Measurements from ENCODE around the gene SASH1. TPM values are rescaled to one million over a fixed set of nuclear protein-coding genes. Genes with fewer than 3 reads are reported as not detected.
A peak's percentile ranks its signal among the peaks of the same experiment; 100 is the strongest.

Gene SASH1
- total RNA-seq, 1 donor from 2014 or later = 15.5 TPM

GRCh38 chr6:148432462-148433195 is 90.0 kb downstream of the SASH1 start:
- H3K27me3 ChIP-seq (ENCODE audit: insufficient read depth, low read length) = no peaks in the 10 kb centered on the region
- H3K27ac Mint-ChIP-seq (ENCODE audit: unreplicated experiment) = no peak overlapping the region
- H2AFZ ChIP-seq (ENCODE audit: low read depth, low read length) = no peak overlapping the region
- H3K4me3 Mint-ChIP-seq (ENCODE audit: unreplicated experiment) = no peak overlapping the region
- peak overlapping the region; percentile 18 for H3K4me2 ChIP-seq (ENCODE audit: low read length)
- no peak overlapping the region for H3K27ac ChIP-seq (ENCODE audit: low read depth, low read length)
- peaks cover 2% of the 10 kb centered on the region for H3K4me1 Mint-ChIP-seq (ENCODE audit: low read depth, unreplicated experiment)
- H3K4me3 ChIP-seq (ENCODE audit: insufficient read depth, low read depth, low read length) = no peak overlapping the region
- no peaks in the 10 kb centered on the region for H3K79me2 ChIP-seq (ENCODE audit: insufficient read depth, low read length)
- H4K20me1 ChIP-seq (ENCODE audit: insufficient read depth, low read length) = no peaks in the 10 kb centered on the region
- H3K9me3 ChIP-seq (ENCODE audit: insufficient read depth, low read depth, low read length) = no peaks in the 10 kb centered on the region
- H3K9ac ChIP-seq (ENCODE audit: low read length) = no peak overlapping the region
- no peaks in the 10 kb centered on the region for H3K36me3 ChIP-seq (ENCODE audit: insufficient read depth, low read length)
- H3K27me3 Mint-ChIP-seq (ENCODE audit: low read depth, unreplicated experiment) = no peaks in the 10 kb centered on the region
- H3K36me3 Mint-ChIP-seq (ENCODE audit: low read depth, unreplicated experiment) = peaks cover 3% of the 10 kb centered on the region
- H3K9me3 Mint-ChIP-seq (ENCODE audit: unreplicated experiment) = no peaks in the 10 kb centered on the region
- TF ChIP-seq EZH2 (IDR thresholded peaks at IDR 0.05; ENCODE audit: insufficient read depth, low read length) (no peak), CTCF (IDR thresholded peaks at IDR 0.05; ENCODE audit: insufficient read depth, low read depth, low read length) (no peak)
- H3K4me1 ChIP-seq (ENCODE audit: insufficient read depth, low read length) = no peaks in the 10 kb centered on the region
- DNase-seq (ENCODE audit: low read depth) (peak; percentile 33), FAIRE-seq (no peak)

- H3K4me2 ChIP-seq (ENCODE audit: low read length) = no peak overlapping the region
- H3K36me3 Mint-ChIP-seq (ENCODE audit: low read depth, unreplicated experiment) = peaks cover 3% of the 10 kb centered on the region
- no peaks in the 10 kb centered on the region for H3K27me3 Mint-ChIP-seq (ENCODE audit: low read depth, unreplicated experiment)
- H3K4me1 Mint-ChIP-seq (ENCODE audit: low read depth, unreplicated experiment) = peaks cover 4% of the 10 kb centered on the region
- DNase-seq (ENCODE audit: low read depth) (peak; percentile 71), FAIRE-seq (no peak)
- H4K20me1 ChIP-seq (ENCODE audit: insufficient read depth, low read length) = no peaks in the 10 kb centered on the region
- H3K4me1 ChIP-seq (ENCODE audit: insufficient read depth, low read length) = no peaks in the 10 kb centered on the region
- H3K4me3 Mint-ChIP-seq (ENCODE audit: unreplicated experiment) = no peak overlapping the region
- H3K9me3 Mint-ChIP-seq (ENCODE audit: unreplicated experiment) = no peaks in the 10 kb centered on the region
- TF ChIP-seq CTCF (IDR thresholded peaks at IDR 0.05; ENCODE audit: insufficient read depth, low read depth, low read length) (no peak), EZH2 (IDR thresholded peaks at IDR 0.05; ENCODE audit: insufficient read depth, low read length) (no peak)
- no peaks in the 10 kb centered on the region for H3K9me3 ChIP-seq (ENCODE audit: insufficient read depth, low read depth, low read length)
- H3K9ac ChIP-seq (ENCODE audit: low read length) = no peak overlapping the region
- no peak overlapping the region for H3K4me3 ChIP-seq (ENCODE audit: insufficient read depth, low read depth, low read length)
- H3K36me3 ChIP-seq (ENCODE audit: insufficient read depth, low read length) = no peaks in the 10 kb centered on the region
- no peak overlapping the region for H2AFZ ChIP-seq (ENCODE audit: low read depth, low read length)
- no peaks in the 10 kb centered on the region for H3K27me3 ChIP-seq (ENCODE audit: insufficient read depth, low read length)
- no peak overlapping the region for H3K27ac ChIP-seq (ENCODE audit: low read depth, low read length)
- H3K79me2 ChIP-seq (ENCODE audit: insufficient read depth, low read length) = no peaks in the 10 kb centered on the region
- H3K27ac Mint-ChIP-seq (ENCODE audit: unreplicated experiment) = no peak overlapping the region
Observed at GRCh38 chr6:148435386-148435785, 92.7 kb downstream of the SASH1 start.

- Histone ChIP-seq H3K9ac (ENCODE audit: low read length) (no peak overlapping the region), H3K27ac (ENCODE audit: low read depth, low read length) (no peak overlapping the region), H3K79me2 (ENCODE audit: insufficient read depth, low read length) (no peaks in the 10 kb centered on the region), H3K4me2 (ENCODE audit: low read length) (no peak overlapping the region), H3K27me3 (ENCODE audit: insufficient read depth, low read length) (no peaks in the 10 kb centered on the region), H3K4me3 (ENCODE audit: insufficient read depth, low read depth, low read length) (no peak overlapping the region), H2AFZ (ENCODE audit: low read depth, low read length) (no peak overlapping the region), H3K9me3 (ENCODE audit: insufficient read depth, low read depth, low read length) (no peaks in the 10 kb centered on the region), H3K4me1 (ENCODE audit: insufficient read depth, low read length) (peaks cover 7% of the 10 kb centered on the region), H3K36me3 (ENCODE audit: insufficient read depth, low read length) (no peaks in the 10 kb centered on the region), H4K20me1 (ENCODE audit: insufficient read depth, low read length) (no peaks in the 10 kb centered on the region)
- no peak overlapping the region for H3K27ac Mint-ChIP-seq (ENCODE audit: unreplicated experiment)
- FAIRE-seq = no peak
- no peak for DNase-seq (ENCODE audit: low read depth)
- no peaks in the 10 kb centered on the region for H3K36me3 Mint-ChIP-seq (ENCODE audit: low read depth, unreplicated experiment)
- H3K4me1 Mint-ChIP-seq (ENCODE audit: low read depth, unreplicated experiment) = peaks cover 12% of the 10 kb centered on the region
- no peak for TF ChIP-seq CTCF (IDR thresholded peaks at IDR 0.05; ENCODE audit: insufficient read depth, low read depth, low read length)
- TF ChIP-seq EZH2 (IDR thresholded peaks at IDR 0.05; ENCODE audit: insufficient read depth, low read length) = no peak
- H3K9me3 Mint-ChIP-seq (ENCODE audit: unreplicated experiment) = no peaks in the 10 kb centered on the region
- no peak overlapping the region for H3K4me3 Mint-ChIP-seq (ENCODE audit: unreplicated experiment)
- H3K27me3 Mint-ChIP-seq (ENCODE audit: low read depth, unreplicated experiment) = no peaks in the 10 kb centered on the region
Observed at GRCh38 chr6:148436466-148436865, 93.8 kb downstream of the SASH1 start.

All from astrocyte (in vitro differentiated cells and primary cell).